GM12878 (cell line): ENCODE results near the gene TRAF2. TPM values are rescaled to one million over a fixed set of nuclear protein-coding genes. Genes with fewer than 3 reads are reported as not detected.

Experiments used
- ATAC-seq: fragments of 200-7000 bp; cut with Tn5 transposase; 3 replicates; pipeline ENCODE4 v1.9.1; 2020; ENCODE audit warnings: mild to moderate bottlenecking, moderate library complexity
- BruUV-seq: library from RNA; stranded (reverse); fragments of 400-500 nt; replicated peaks from 2 replicates; lab custom pipeline; 2021; lab: Mats Ljungman, UMichigan
- CTCF ChIA-PET: fragments of 300-600 bp; sonication (Branson Sonifier 250); formaldehyde crosslinking; extraction: SDS; loops from one replicate; lab custom pipeline; 2021; ENCODE audit warnings: inconsistent platforms; lab: Yijun Ruan, JAX
- POLR2A ChIA-PET: fragments of 350-600 bp; formaldehyde crosslinking; extraction: SDS; loops from one replicate; lab custom pipeline; 2021; ENCODE audit warnings: inconsistent platforms; lab: Charles Lee
- RAD21 ChIA-PET: fragments of 300-600 bp; sonication (Branson Sonifier 250); formaldehyde crosslinking; loops from one replicate; lab custom pipeline; 2023; ENCODE audit warnings: antibody characterized with exemption; ENCODE audit not compliant: unreplicated experiment; lab: Charles Lee
- SMC1A ChIA-PET: fragments of 300-600 bp; sonication (Branson Sonifier 250); formaldehyde crosslinking; loops from one replicate; lab custom pipeline; 2023; ENCODE audit not compliant: unreplicated experiment, uncharacterized antibody; lab: Charles Lee
- DNase-seq: peaks from one replicate; pipeline ENCODE4 v3.0.0-alpha.2; 2011; ENCODE audit warnings: low read depth, low spot score
- FAIRE-seq: peaks from 3 replicates; lab custom pipeline; 2011; peaks lifted over from hg19 to GRCh38; lab: Jason Lieb, UNC
- H2AFZ ChIP-seq: 2 replicates; pipeline ENCODE4 v1.6.0; 2011; ENCODE audit warnings: low read depth, low read length, control low read depth; ENCODE audit not compliant: control insufficient read depth
- H3K27ac ChIP-seq: 2 replicates; pipeline ENCODE4 v1.5.1; 2011; ENCODE audit warnings: control low read depth; ENCODE audit not compliant: control insufficient read depth, insufficient read depth
- H3K27me3 ChIP-seq, 2 experiments: replicated peaks in 1 of 2; 2 replicates each; pipeline versions ENCODE4 v1.6.0 to v1.6.1; 2011; ENCODE audit warnings: low read length in 1 of 2; ENCODE audit not compliant: control insufficient read depth in 2 of 2, insufficient read depth in 2 of 2
- H3K36me3 ChIP-seq, 2 experiments: 2 replicates each; pipeline ENCODE4 v1.5.1; 2011; ENCODE audit warnings: low read length in 1 of 2; ENCODE audit not compliant: control insufficient read depth in 2 of 2, insufficient read depth in 2 of 2
- H3K4me1 ChIP-seq: 2 replicates; pipeline ENCODE4 v1.6.1; 2011; ENCODE audit warnings: mild to moderate bottlenecking, low read length, moderate library complexity, mixed read lengths; ENCODE audit not compliant: control insufficient read depth, insufficient read depth
- H3K4me2 ChIP-seq: 2 replicates; pipeline ENCODE4 v1.6.0; 2011; ENCODE audit warnings: control low read depth; ENCODE audit not compliant: control insufficient read depth, insufficient read depth
- H3K4me3 ChIP-seq: fragments of 200-600 bp; sonication (generic); 2 replicates; pipeline ENCODE4 v1.5.1; 2016
- H3K79me2 ChIP-seq: 2 replicates; pipeline ENCODE4 v1.6.0; 2011; ENCODE audit warnings: low read length; ENCODE audit not compliant: control insufficient read depth, insufficient read depth
- H3K9ac ChIP-seq: 2 replicates; pipeline ENCODE4 v1.8.0; 2011; ENCODE audit warnings: low read length, control low read depth, mixed read lengths; ENCODE audit not compliant: control insufficient read depth, insufficient read depth
- H3K9me3 ChIP-seq: replicated peaks from 3 replicates; pipeline ENCODE4 v1.5.1; 2011; ENCODE audit warnings: mild to moderate bottlenecking, low read length; ENCODE audit not compliant: control insufficient read depth, insufficient read depth
- H4K20me1 ChIP-seq: 2 replicates; pipeline ENCODE4 v1.6.0; 2011; ENCODE audit not compliant: control insufficient read depth, insufficient read depth
- ATF2 ChIP-seq: IDR thresholded peaks from 2 replicates; pipeline ENCODE4 v1.6.1; 2012; ENCODE audit warnings: low read length, inconsistent platforms
- ATF7 ChIP-seq: fragments of 450-650 bp; IDR thresholded peaks from 2 replicates; pipeline ENCODE4 v1.6.1; 2016; ENCODE audit warnings: low read depth, mild to moderate bottlenecking
- CUX1 ChIP-seq: IDR thresholded peaks from 2 replicates; pipeline ENCODE4 v1.6.1; 2012; ENCODE audit warnings: improper control_type of control experiment, low read depth, low read length; ENCODE audit not compliant: insufficient replicate concordance
- E2F4 ChIP-seq: IDR thresholded peaks from 2 replicates; pipeline ENCODE4 v1.6.1; 2012; ENCODE audit warnings: low read depth, low read length, improper control_type of control experiment
- GABPA ChIP-seq: IDR thresholded peaks from 2 replicates; pipeline ENCODE4 v1.6.1; 2014; ENCODE audit warnings: antibody characterized with exemption, low read depth, mild to moderate bottlenecking, inconsistent platforms
- NFXL1 ChIP-seq: fragments of 450-650 bp; IDR thresholded peaks from 2 replicates; pipeline ENCODE4 v1.6.1; 2017; ENCODE audit warnings: antibody characterized with exemption, mild to moderate bottlenecking, borderline replicate concordance
- SMAD5 ChIP-seq: IDR thresholded peaks from 2 replicates; pipeline ENCODE4 v1.6.1; 2016; ENCODE audit warnings: antibody characterized with exemption, low read depth
- TCF12 ChIP-seq: IDR thresholded peaks from 2 replicates; pipeline ENCODE4 v1.6.1; 2011; ENCODE audit warnings: low read depth, mild to moderate bottlenecking, low read length
- WGBS: methylation state at CpG from one replicate; pipeline ENCODE4 v1.1.6; 2016; ENCODE audit warnings: low lambda C conversion rate; ENCODE audit not compliant: insufficient replicate concordance, insufficient coverage; ENCODE audit errors: missing lambda C conversion rate; 5-methylcytosine and 5-hydroxymethylcytosine counted together
- in situ Hi-C: fragments of 300-500 bp; cut with MboI; formaldehyde crosslinking; loops from 9 replicates; pipeline ENCODE4 v1.14.3; 2018; ENCODE audit warnings: mixed read lengths
- intact Hi-C: fragments of 100-400 bp; cut with micrococcal nuclease; formaldehyde crosslinking; loops from one replicate; pipeline ENCODE4 v1.14.2; 2022; ENCODE audit not compliant: unreplicated experiment
- polyA plus RNA-seq, 11 experiments: library from polyadenylated mRNA; depleted of rRNA in 4 of 11; unstranded in 6 of 11; stranded (reverse) in 5 of 11; fragments of >200 nt; fragmentation: Nextera tagmentation in 4 of 11; fragmentation: Illumina TruSeq in 1 of 11; extraction: Ambion mirVana in 4 of 11; extraction: Trizol in 1 of 11; gene quantifications; 1 replicate in 1 of 11; 2 replicates in 10 of 11; pipeline versions ENCODE4 v1.2.1 to v1.2.3, GENCODE V29; 2011 to 2016; ENCODE audit warnings: inconsistent platforms in 2 of 11, missing spikeins in 2 of 11, low read depth in 1 of 11
- total RNA-seq, 4 experiments: library from RNA; depleted of rRNA in 3 of 4; stranded (reverse); fragments of >200 nt in 3 of 4; fragmentation: Illumina TruSeq in 1 of 4; extraction: Trizol in 1 of 4; gene quantifications; 2 replicates each; pipeline versions ENCODE4 v1.2.1 to v1.2.3, GENCODE V29; 2013 to 2021

TRAF2 gene
- total and polyA plus RNA-seq, 10 of the 15 experiments (the other 5 are each of a cell fraction or from before 2014, with no cell fraction given), result 0.34 to 39.5 (median 18.7) TPM

- no peak overlapping the region for H3K27ac ChIP-seq
- BruUV-seq, result no TSS peak
- no peaks in the 10 kb centered on the region for H3K79me2 ChIP-seq
- no peak overlapping the region for H3K9ac ChIP-seq
- no peak overlapping the region for H3K4me2 ChIP-seq
- no peak for FAIRE-seq
- DNase-seq, result no peak
- RAD21 ChIA-PET, result no interaction called here
- H3K9me3 ChIP-seq, result no peaks in the 10 kb centered on the region
- no peak overlapping the region for H2AFZ ChIP-seq
- ATAC-seq, result no peak
- in situ Hi-C loops (no loop called here), intact Hi-C loops (no loop called here)
- H3K4me3 ChIP-seq, result no peak overlapping the region
- POLR2A ChIA-PET, result no interaction called here
- no peak for TF ChIP-seq E2F4
- TF ChIP-seq SMAD5, result no peak
- TF ChIP-seq CUX1, result no peak
- TF ChIP-seq TCF12, result no peak
- TF ChIP-seq ATF2, result no peak
- TF ChIP-seq ATF7, result no peak
- no peak for TF ChIP-seq NFXL1
- TF ChIP-seq GABPA, result no peak
- H4K20me1 ChIP-seq, result no peaks in the 10 kb centered on the region; the same call in 1 of the 2 replicates
- H3K27me3 ChIP-seq, result no peaks in the 10 kb centered on the region
- 98% methylated on average over 11 of the region's 11 CpGs for WGBS
- peaks cover 40 to 49% of the 10 kb centered on the region in 2 experiments for H3K36me3 ChIP-seq
- SMC1A ChIA-PET, result no interaction called here
- CTCF ChIA-PET, result no interaction called here
- H3K4me1 ChIP-seq, result no peaks in the 10 kb centered on the region
Measured at GRCh38 chr9:136917902-136918301, 31.6 kb downstream of the TRAF2 start.
